HG02970 (cell line): ENCODE measurements around the gene RSAD2.

Experiments
- ATAC-seq: cut with Tn5 transposase; IDR thresholded peaks from one replicate; pipeline ENCODE4 v1.9.1; 2021; ENCODE audit warnings: mild to moderate bottlenecking, moderate library complexity, moderate number of reproducible peaks; ENCODE audit not compliant: unreplicated experiment, low FRiP score

RSAD2 gene

DNA sequence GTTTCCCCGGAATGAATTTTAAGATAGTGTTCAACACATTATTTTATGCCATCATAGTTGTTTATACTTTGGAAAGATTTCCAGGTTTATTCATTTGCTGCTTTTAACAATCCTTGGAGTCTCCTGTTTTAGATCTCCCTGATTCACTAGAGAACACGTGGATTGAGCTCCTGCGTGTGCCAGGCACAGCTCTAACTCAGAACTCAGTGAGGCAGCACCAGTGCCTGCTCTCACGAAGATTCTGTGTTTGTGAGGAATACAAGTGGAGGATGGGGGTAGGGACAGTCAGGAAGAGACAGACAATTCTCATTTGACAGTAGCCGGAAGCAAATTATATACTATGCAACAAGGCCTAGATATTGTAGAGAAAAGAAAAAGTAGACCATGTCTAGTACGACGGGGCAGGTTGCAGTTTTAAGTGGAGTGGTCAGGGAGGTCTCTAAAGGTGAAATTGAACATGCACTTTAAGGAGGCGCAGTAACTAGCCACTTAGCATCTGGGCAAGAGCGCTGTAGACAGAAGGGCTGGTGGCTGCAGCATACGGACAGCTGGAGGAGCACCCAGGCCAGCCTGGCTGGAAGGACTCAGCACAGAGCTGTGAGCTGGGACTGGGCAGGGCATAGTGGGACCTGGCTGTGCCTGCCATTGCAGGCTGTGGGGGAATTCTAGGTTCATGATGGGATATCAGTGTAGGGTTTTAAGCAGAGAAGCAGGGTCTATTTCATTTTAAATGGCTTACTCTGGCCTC is 63.9 kb downstream of the RSAD2 start:
- ATAC-seq = no peak

DNA sequence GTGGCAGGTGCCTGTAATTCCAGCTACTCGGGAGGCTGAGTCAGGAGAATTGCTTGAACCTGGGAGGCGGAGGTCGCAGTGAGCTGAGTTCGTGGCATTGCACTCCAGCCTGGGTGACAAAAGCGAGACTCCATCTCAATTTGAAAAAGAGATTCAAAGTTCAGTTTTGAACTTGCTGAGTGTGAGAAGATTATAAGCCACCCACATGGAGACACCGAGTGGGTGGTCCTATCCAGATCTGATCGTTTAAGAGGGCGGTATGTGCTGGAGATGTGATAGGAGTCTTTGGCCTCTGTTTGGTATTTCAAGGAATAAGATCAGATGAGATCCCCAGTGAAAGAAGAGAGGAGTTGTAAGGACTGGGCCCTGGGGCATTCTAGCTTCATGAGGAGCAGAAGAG is 65.3 kb downstream of the RSAD2 start:
- no peak for ATAC-seq

GRCh38 chr2:6943523-6943922 is 65.9 kb downstream of the RSAD2 start:
- no peak for ATAC-seq

DNA sequence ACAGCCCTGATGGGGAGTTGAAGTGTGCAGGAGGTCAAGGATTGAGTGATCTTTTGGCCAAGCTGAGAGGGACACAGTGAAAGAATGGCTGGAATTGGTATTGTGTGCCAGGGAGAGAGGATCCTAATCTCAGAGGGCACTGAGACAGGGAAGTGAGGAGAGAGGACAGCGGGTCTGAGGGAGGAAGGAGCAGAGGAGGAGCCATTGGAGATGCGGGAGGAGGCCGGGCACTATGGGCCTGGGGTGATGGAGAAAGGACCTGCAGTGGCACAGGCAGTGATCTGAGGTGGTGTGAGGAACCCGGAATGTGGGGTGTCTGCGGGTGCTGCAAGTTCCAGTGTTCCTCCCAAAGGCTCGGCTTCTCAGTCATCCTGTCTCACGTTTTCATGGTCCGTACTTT is 66.4 kb downstream of the RSAD2 start:
- no peak for ATAC-seq

- no peak for ATAC-seq
These were observed 67.0 kb downstream of the RSAD2 start for GRCh38 chr2:6944555-6944954.

- peak; percentile 82 for ATAC-seq
These were observed 67.7 kb downstream of the RSAD2 start for GRCh38 chr2:6945087-6945813.

DNA sequence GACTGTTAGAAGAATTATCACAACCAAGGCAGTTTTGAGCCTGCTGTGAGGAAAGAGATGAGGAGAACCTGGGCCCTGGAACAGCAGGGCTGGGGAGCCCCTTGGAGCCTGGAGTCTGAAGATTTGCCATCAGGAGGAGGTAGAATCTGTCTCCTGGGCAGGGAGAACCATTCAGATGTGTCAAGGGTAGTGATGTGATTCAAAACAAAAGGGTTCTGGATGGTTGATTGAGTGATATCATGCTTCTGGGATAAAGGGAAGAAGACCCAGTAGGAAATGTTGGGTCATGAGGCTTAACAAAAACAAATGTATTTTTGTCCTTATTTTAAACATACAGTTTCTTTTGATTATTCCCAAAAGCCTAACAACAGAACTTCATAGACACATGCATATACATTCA is 68.2 kb downstream of the RSAD2 start:
- no peak for ATAC-seq

DNA sequence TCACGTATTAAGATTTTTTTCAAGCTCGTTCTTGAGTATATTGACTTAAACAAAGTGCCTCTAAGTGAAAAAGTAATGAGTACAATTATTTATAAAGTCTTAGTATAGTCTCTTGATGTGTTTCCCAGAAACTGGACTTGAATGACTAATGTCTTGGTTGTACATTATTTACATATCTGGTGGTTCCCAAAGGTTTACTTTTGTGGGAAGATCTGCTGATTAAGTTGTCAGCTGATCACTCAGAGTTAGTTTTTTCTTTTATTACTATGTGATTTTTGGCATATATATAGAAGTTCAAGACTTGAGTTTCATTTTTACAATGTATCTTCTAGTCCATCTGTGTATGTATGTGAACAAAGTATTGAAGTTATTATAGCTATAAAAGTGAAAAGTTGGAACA is 69.1 kb downstream of the RSAD2 start:
- no peak for ATAC-seq
